ENCODE measurements around the gene NDUFS2.

Gene NDUFS2

GRCh38 chr1:161201836-161202712 is at the start of gene NDUFS2:
Gene NDUFS2 (plus strand): TSS chr1:161202367. CDS start chr1:161202386, 19 bp downstream.
- Mint-ChIP-seq H3K4me1 (ENCODE audit: low read depth) (peaks cover 62% of the 10 kb centered on the region), H3K27me3 (ENCODE audit: low read depth) (no peaks in the 10 kb centered on the region), H3K27ac (peak within 1 kb of the TSS; percentile 96), H3K9me3 (no peaks in the 10 kb centered on the region), H3K4me3 (peak within 1 kb of the TSS; percentile 95), H3K36me3 (ENCODE audit: low read depth) (peaks cover 34% of the 10 kb centered on the region)

- H3K4me3 Mint-ChIP-seq, result peak overlapping the region; percentile 99
- no peaks in the 10 kb centered on the region for H3K27me3 Mint-ChIP-seq (ENCODE audit: low read depth)
- peaks cover 16% of the 10 kb centered on the region for H3K36me3 Mint-ChIP-seq (ENCODE audit: low read depth)
- peak overlapping the region; percentile 100 for H3K27ac Mint-ChIP-seq
- H3K4me1 Mint-ChIP-seq (ENCODE audit: low read depth), result peaks cover 15% of the 10 kb centered on the region
- no peaks in the 10 kb centered on the region for H3K9me3 Mint-ChIP-seq
Observed at GRCh38 chr1:161153176-161153575, 49.0 kb upstream of the NDUFS2 start.

GRCh38 chr1:161153682-161154337 is 48.4 kb upstream of the NDUFS2 start, which contains the start of gene UFC1:
Gene UFC1 (plus strand): TSS chr1:161153978. CDS start chr1:161153998, 20 bp downstream.
- peaks cover 16% of the 10 kb centered on the region for H3K36me3 Mint-ChIP-seq (ENCODE audit: low read depth)
- H3K4me1 Mint-ChIP-seq (ENCODE audit: low read depth), result peaks cover 21% of the 10 kb centered on the region
- H3K27me3 Mint-ChIP-seq (ENCODE audit: low read depth), result no peaks in the 10 kb centered on the region
- peak within 1 kb of the TSS; percentile 100 for H3K27ac Mint-ChIP-seq
- peak within 1 kb of the TSS; percentile 99 for H3K4me3 Mint-ChIP-seq
- no peaks in the 10 kb centered on the region for H3K9me3 Mint-ChIP-seq

GRCh38 chr1:161157867-161158266 is 44.3 kb upstream of the NDUFS2 start:
- Mint-ChIP-seq H3K36me3 (ENCODE audit: low read depth) (peaks cover 26% of the 10 kb centered on the region), H3K4me1 (ENCODE audit: low read depth) (peaks cover 42% of the 10 kb centered on the region), H3K27me3 (ENCODE audit: low read depth) (no peaks in the 10 kb centered on the region), H3K9me3 (no peaks in the 10 kb centered on the region), H3K4me3 (peak overlapping the region; percentile 41), H3K27ac (peak overlapping the region; percentile 81)

GRCh38 chr1:161158316-161159010 is 43.7 kb upstream of the NDUFS2 start:
- Mint-ChIP-seq H3K27me3 (ENCODE audit: low read depth) (no peaks in the 10 kb centered on the region), H3K36me3 (ENCODE audit: low read depth) (peaks cover 31% of the 10 kb centered on the region), H3K4me3 (peak overlapping the region; percentile 84), H3K9me3 (no peaks in the 10 kb centered on the region), H3K4me1 (ENCODE audit: low read depth) (peaks cover 40% of the 10 kb centered on the region), H3K27ac (peak overlapping the region; percentile 81)

GRCh38 chr1:161159087-161159912 is 42.9 kb upstream of the NDUFS2 start, which contains the start of gene USP21:
Gene USP21 (plus strand): TSS chr1:161159500. CDS start chr1:161160641, 1,141 bp downstream.
- Mint-ChIP-seq H3K36me3 (ENCODE audit: low read depth) (peaks cover 37% of the 10 kb centered on the region), H3K9me3 (no peaks in the 10 kb centered on the region), H3K4me1 (ENCODE audit: low read depth) (peaks cover 40% of the 10 kb centered on the region), H3K27ac (peak within 1 kb of the TSS; percentile 83), H3K27me3 (ENCODE audit: low read depth) (no peaks in the 10 kb centered on the region), H3K4me3 (peak within 1 kb of the TSS; percentile 84)

- Mint-ChIP-seq H3K27me3 (ENCODE audit: low read depth) (no peaks in the 10 kb centered on the region), H3K9me3 (no peaks in the 10 kb centered on the region), H3K27ac (peak overlapping the region; percentile 80), H3K36me3 (ENCODE audit: low read depth) (peaks cover 38% of the 10 kb centered on the region), H3K4me3 (peak overlapping the region; percentile 84), H3K4me1 (ENCODE audit: low read depth) (peaks cover 37% of the 10 kb centered on the region)
Observed at GRCh38 chr1:161159913-161160243, 42.3 kb upstream of the NDUFS2 start.

GRCh38 chr1:161160671-161161145 is 41.5 kb upstream of the NDUFS2 start:
- Mint-ChIP-seq H3K4me3 (peak overlapping the region; percentile 69), H3K27ac (peak overlapping the region; percentile 27), H3K27me3 (ENCODE audit: low read depth) (no peaks in the 10 kb centered on the region), H3K9me3 (no peaks in the 10 kb centered on the region), H3K36me3 (ENCODE audit: low read depth) (peaks cover 36% of the 10 kb centered on the region), H3K4me1 (ENCODE audit: low read depth) (peaks cover 36% of the 10 kb centered on the region)

GRCh38 chr1:161161652-161162051 is 40.5 kb upstream of the NDUFS2 start:
- Mint-ChIP-seq H3K4me3 (no peak overlapping the region), H3K4me1 (ENCODE audit: low read depth) (peaks cover 36% of the 10 kb centered on the region), H3K36me3 (ENCODE audit: low read depth) (peaks cover 35% of the 10 kb centered on the region)

GRCh38 chr1:161162052-161162451 is 40.1 kb upstream of the NDUFS2 start:
- Mint-ChIP-seq H3K36me3 (ENCODE audit: low read depth) (peaks cover 32% of the 10 kb centered on the region), H3K27ac (peak overlapping the region; percentile 14), H3K9me3 (no peaks in the 10 kb centered on the region), H3K4me3 (no peak overlapping the region), H3K4me1 (ENCODE audit: low read depth) (peaks cover 38% of the 10 kb centered on the region), H3K27me3 (ENCODE audit: low read depth) (no peaks in the 10 kb centered on the region)

More at GRCh38 chr1:161161652-161162051, 40.5 kb upstream of the NDUFS2 start:
- peak overlapping the region; percentile 27 for H3K27ac Mint-ChIP-seq
- no peaks in the 10 kb centered on the region for H3K27me3 Mint-ChIP-seq (ENCODE audit: low read depth)
- no peaks in the 10 kb centered on the region for H3K9me3 Mint-ChIP-seq

- Mint-ChIP-seq H3K4me3 (no peak overlapping the region), H3K9me3 (no peaks in the 10 kb centered on the region), H3K36me3 (ENCODE audit: low read depth) (peaks cover 26% of the 10 kb centered on the region), H3K27me3 (ENCODE audit: low read depth) (no peaks in the 10 kb centered on the region), H3K27ac (no peak overlapping the region), H3K4me1 (ENCODE audit: low read depth) (peaks cover 43% of the 10 kb centered on the region)
Observed at GRCh38 chr1:161162806-161163205, 39.4 kb upstream of the NDUFS2 start.

GRCh38 chr1:161163793-161164192 is 38.4 kb upstream of the NDUFS2 start:
- H3K36me3 Mint-ChIP-seq (ENCODE audit: low read depth), result peaks cover 29% of the 10 kb centered on the region
- peaks cover 42% of the 10 kb centered on the region for H3K4me1 Mint-ChIP-seq (ENCODE audit: low read depth)
- H3K4me3 Mint-ChIP-seq, result no peak overlapping the region
- H3K27ac Mint-ChIP-seq, result peak overlapping the region; percentile 29
- H3K9me3 Mint-ChIP-seq, result no peaks in the 10 kb centered on the region
- no peaks in the 10 kb centered on the region for H3K27me3 Mint-ChIP-seq (ENCODE audit: low read depth)

- H3K27ac Mint-ChIP-seq, result peak overlapping the region; percentile 98
- no peaks in the 10 kb centered on the region for H3K9me3 Mint-ChIP-seq
- H3K4me3 Mint-ChIP-seq, result peak overlapping the region; percentile 61
- no peaks in the 10 kb centered on the region for H3K27me3 Mint-ChIP-seq (ENCODE audit: low read depth)
- H3K36me3 Mint-ChIP-seq (ENCODE audit: low read depth), result peaks cover 25% of the 10 kb centered on the region
- H3K4me1 Mint-ChIP-seq (ENCODE audit: low read depth), result peaks cover 36% of the 10 kb centered on the region
Observed at GRCh38 chr1:161164901-161165610, 37.1 kb upstream of the NDUFS2 start.
